Body of pancreas (tissue), 4 donors: ENCODE results near the gene MRPS27. TPM values are rescaled to one million over a fixed set of nuclear protein-coding genes. Genes with fewer than 3 reads are reported as not detected.

Experiments used
- ATAC-seq: fragments of 150-250 bp; one replicate; pipeline ENCODE4 v1.9.1; 2016
- DNase-seq, 4 donors: peaks; one replicate each; pipeline ENCODE4 v3.0.0-alpha.2; 2019
- H3K27ac ChIP-seq, 4 donors: fragments of 200-600 bp; sonication (generic); 1 replicate in 3 of 4; 2 replicates in 1 of 4; pipeline versions ENCODE4 v1.5.1 to v1.6.1; 2016 to 2019; ENCODE audit warnings: mild to moderate bottlenecking in 1 of 4, mixed read lengths in 1 of 4, moderate library complexity in 1 of 4
- H3K27me3 ChIP-seq, 2 donors: fragments of 200-600 bp; sonication (generic); one replicate each; pipeline ENCODE4 v1.6.0; 2016; ENCODE audit warnings: mild to moderate bottlenecking in 1 of 2
- H3K36me3 ChIP-seq, 2 donors: fragments of 200-600 bp; sonication (generic); replicated peaks in 1 of 2; 2 replicates each; pipeline ENCODE4 v1.5.1; 2016; ENCODE audit warnings: low read depth in 2 of 2; ENCODE audit not compliant: insufficient read depth in 1 of 2
- H3K4me1 ChIP-seq: fragments of 200-600 bp; sonication (generic); one replicate; pipeline ENCODE4 v1.6.0; 2016
- H3K4me3 ChIP-seq, 2 donors: fragments of 200-600 bp; sonication (generic); 1 replicate in 1 of 2; 2 replicates in 1 of 2; pipeline ENCODE4 v1.5.1; 2016 to 2019
- H3K9me3 ChIP-seq, 3 donors: fragments of 200-600 bp; sonication (generic); 1 replicate in 2 of 3; 2 replicates in 1 of 3; pipeline ENCODE4 v1.5.1; 2016
- POLR2A ChIP-seq, 3 donors: fragments of 450-650 bp; IDR thresholded peaks; one replicate each; pipeline ENCODE4 v1.6.1; 2016; ENCODE audit warnings: antibody characterized with exemption in 3 of 3, mild to moderate bottlenecking in 2 of 3
- WGBS, 2 donors: methylation state at CpG; one replicate each; pipeline ENCODE4 v1.1.5; 2017; 5-methylcytosine and 5-hydroxymethylcytosine counted together
- intact Hi-C: fragments of 100-400 bp; cut with DNase I; formaldehyde crosslinking; loops from one replicate; pipeline ENCODE4 v1.15.1; 2023
- total RNA-seq, 2 donors: library from RNA; depleted of rRNA; stranded (reverse); fragments of >200 nt; gene quantifications; one replicate each; pipeline ENCODE4 v1.1.0, GENCODE V29; 2016
- TF ChIP-seq, protein P1 (sequence below), 7 experiments: fragments of 450-650 bp in 4 of 7; fragments of 200-600 bp in 3 of 7; sonication (generic) in 3 of 7; IDR thresholded peaks; one replicate each; pipeline ENCODE4 v1.5.1; 2016 to 2019; ENCODE audit warnings: antibody characterized with exemption in 7 of 7

The MRPS27 gene
- total RNA-seq, 2 donors from 2014 or later = 25.4 to 52.7 TPM

DNA sequence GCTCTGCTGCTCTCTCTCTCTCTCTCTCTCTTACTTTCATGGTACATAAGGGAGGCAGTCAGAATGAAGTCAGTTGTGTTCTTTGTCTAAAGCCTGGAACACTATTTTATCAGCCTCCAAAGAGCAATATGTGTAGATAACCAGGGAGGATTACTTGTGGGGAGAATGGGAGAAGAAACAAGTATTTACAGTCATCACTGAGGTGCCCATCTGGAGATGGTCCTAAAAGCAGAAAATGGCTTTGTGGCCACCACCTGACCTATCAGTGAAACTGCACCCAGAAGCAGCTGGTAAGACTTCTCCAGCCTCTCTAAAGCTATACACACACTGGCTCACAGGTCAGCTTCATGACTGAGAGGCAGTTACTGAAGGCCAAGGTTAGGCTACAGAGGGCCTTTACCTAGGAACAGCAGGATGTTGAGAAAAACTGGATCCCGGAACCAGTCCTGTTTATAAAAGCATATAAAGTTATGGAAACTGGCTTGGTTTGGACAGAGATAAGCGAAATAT lies 75.1 kb downstream of the MRPS27 start:
- ATAC-seq = no peak
- peaks cover 14% of the 10 kb centered on the region for H3K4me1 ChIP-seq
- H3K27ac ChIP-seq = no peak overlapping the region

DNA sequence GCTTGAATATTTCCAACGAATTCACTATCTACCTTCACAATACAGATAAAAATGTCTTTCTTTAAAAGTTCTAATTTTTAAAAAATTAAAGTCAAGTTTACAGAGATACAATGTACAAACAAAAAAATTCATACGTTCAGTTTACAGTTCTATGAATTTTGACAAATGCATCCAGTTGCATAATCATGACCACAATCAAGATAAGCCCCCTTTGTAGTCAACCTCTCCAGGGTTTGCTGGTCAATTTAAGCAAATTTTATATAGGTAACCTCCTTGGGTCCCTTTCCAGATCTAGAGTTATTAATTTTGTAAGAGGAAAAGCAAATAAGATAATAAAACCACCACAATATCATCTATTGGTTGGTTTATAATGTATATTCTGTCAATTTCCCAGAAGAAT lies 76.3 kb downstream of the MRPS27 start:
- 42 to 57% methylated on average over 2 of the region's 2 CpGs for WGBS, 2 donors
- ATAC-seq (no peak), DNase-seq (no peak)
- intact Hi-C loops = no loop called here
- Histone ChIP-seq H3K27ac (no peak overlapping the region), H3K4me1 (peaks cover 11% of the 10 kb centered on the region), H3K36me3 (no peaks in the 10 kb centered on the region), H3K9me3 (no peaks in the 10 kb centered on the region), H3K27me3 (no peaks in the 10 kb centered on the region), H3K4me3 (no peak overlapping the region)
- TF ChIP-seq, protein P1, sequence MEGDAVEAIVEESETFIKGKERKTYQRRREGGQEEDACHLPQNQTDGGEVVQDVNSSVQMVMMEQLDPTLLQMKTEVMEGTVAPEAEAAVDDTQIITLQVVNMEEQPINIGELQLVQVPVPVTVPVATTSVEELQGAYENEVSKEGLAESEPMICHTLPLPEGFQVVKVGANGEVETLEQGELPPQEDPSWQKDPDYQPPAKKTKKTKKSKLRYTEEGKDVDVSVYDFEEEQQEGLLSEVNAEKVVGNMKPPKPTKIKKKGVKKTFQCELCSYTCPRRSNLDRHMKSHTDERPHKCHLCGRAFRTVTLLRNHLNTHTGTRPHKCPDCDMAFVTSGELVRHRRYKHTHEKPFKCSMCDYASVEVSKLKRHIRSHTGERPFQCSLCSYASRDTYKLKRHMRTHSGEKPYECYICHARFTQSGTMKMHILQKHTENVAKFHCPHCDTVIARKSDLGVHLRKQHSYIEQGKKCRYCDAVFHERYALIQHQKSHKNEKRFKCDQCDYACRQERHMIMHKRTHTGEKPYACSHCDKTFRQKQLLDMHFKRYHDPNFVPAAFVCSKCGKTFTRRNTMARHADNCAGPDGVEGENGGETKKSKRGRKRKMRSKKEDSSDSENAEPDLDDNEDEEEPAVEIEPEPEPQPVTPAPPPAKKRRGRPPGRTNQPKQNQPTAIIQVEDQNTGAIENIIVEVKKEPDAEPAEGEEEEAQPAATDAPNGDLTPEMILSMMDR (IDR thresholded peaks at IDR 0.05) = no peak
- no peak for TF ChIP-seq POLR2A (IDR thresholded peaks at IDR 0.05)

More for the DNA sequence above, 75.1 kb downstream of the MRPS27 start:
- Histone ChIP-seq H3K4me3 (no peak overlapping the region), H3K36me3 (no peaks in the 10 kb centered on the region), H3K27me3 (no peaks in the 10 kb centered on the region), H3K9me3 (no peaks in the 10 kb centered on the region)
- no peak for TF ChIP-seq POLR2A (IDR thresholded peaks at IDR 0.05)
- TF ChIP-seq, protein P1 (IDR thresholded peaks at IDR 0.05) = peak in 6 of 7 experiments; percentile 7 to 48 (median 32)
- WGBS, 2 donors = 79 to 82% methylated on average over 2 of the region's 2 CpGs
- intact Hi-C loops = no loop called here
- DNase-seq = peak in 3 of 4 donors; percentile 25 to 50 (median 27)

DNA sequence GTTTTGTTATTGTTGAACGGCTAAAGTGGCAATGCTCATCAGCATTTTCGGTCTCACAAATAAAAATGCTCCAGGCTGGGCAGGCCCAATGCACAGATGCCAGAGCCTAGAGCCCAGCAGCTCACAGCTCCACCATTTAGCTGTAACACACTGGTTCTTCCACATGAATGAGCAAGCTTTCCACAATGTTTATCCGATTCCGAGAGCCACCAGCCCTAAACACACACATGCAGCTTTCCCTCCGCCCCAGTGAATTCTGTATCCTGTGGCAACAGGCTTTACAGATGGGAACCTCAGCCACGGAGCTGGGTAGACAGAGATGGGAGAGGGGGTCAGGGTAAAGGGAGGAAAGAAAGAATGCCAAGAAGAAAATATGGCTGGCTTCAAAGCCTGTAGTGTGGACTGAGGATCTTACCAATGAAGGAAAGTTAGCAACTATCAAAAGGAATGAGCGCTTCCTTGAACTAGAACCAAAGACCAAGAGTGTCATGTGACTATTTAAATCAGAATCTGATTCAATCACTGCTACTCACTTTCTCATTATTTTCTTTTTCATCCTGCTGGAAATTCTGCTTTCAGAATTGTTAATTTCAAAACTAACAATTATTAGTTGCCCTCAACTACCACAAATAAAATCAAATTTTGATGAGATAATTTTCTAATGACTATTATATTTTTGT lies 77.1 kb downstream of the MRPS27 start:
- no peak for TF ChIP-seq POLR2A (IDR thresholded peaks at IDR 0.05)
- TF ChIP-seq, protein P1 (IDR thresholded peaks at IDR 0.05) = no peak
- no peaks in the 10 kb centered on the region for H3K9me3 ChIP-seq
- no peaks in the 10 kb centered on the region for H3K27me3 ChIP-seq
- H3K36me3 ChIP-seq = no peaks in the 10 kb centered on the region
- peak in 1 of 4 donors; percentile 30 for DNase-seq
- no peak overlapping the region for H3K4me3 ChIP-seq
- H3K27ac ChIP-seq = no peak overlapping the region
- H3K4me1 ChIP-seq = peaks cover 6% of the 10 kb centered on the region
- ATAC-seq = no peak
- intact Hi-C loops = no loop called here
- WGBS, 2 donors = 92 to 93% methylated on average over 7 of the region's 7 CpGs

DNA sequence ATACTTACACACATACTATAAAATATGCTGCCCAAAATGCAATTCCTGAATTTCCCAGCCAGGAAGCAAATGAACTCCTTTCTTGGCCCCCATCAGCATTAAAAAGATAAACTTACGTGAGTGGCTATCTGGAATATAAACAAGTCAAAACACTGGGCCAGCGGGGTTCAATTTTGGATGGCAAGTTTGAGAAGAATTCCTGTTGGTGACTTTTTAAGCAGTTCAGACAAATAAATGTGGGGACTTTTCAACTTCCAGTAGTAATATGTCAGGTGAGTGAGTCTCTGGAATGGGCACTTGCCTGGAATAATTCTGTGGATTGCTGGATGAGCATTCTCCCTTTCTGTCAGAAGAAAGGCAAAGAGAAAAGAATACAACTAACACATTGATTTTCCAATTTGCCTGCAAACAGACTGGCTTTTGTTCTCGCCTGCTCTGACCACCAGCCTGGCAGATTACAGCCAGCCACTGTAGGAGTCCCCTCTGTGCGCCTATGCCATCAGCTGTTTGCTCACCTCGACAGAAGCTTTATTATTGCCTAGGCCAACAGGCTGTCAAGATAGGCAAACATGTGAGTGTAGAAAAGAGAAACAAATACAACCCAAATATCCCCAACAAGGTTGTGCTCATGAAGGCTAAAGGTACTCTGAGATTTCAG lies 78.6 kb downstream of the MRPS27 start:
- H3K36me3 ChIP-seq = no peaks in the 10 kb centered on the region
- peak overlapping the region; percentile 25 to 69 (median 35) for H3K27ac ChIP-seq
- TF ChIP-seq, protein P1 (IDR thresholded peaks at IDR 0.05) = no peak
- no peak for TF ChIP-seq POLR2A (IDR thresholded peaks at IDR 0.05)
- intact Hi-C loops = no loop called here
- H3K9me3 ChIP-seq = no peaks in the 10 kb centered on the region
- H3K27me3 ChIP-seq = no peaks in the 10 kb centered on the region
- DNase-seq (peak; percentile 40 to 69 (median 52)), ATAC-seq (peak; percentile 91)
- H3K4me1 ChIP-seq = peaks cover 5% of the 10 kb centered on the region
- WGBS, 2 donors = 37 to 40% methylated on average over 5 of the region's 5 CpGs
- H3K4me3 ChIP-seq = no peak overlapping the region
